ENCODE data around the gene OTUD7B. TPM values are rescaled to one million over a fixed set of nuclear protein-coding genes. Genes with fewer than 3 reads are reported as not detected.

OTUD7B gene
- total RNA-seq, 1 experiment from 2014 or later = 23.5 TPM

DNA sequence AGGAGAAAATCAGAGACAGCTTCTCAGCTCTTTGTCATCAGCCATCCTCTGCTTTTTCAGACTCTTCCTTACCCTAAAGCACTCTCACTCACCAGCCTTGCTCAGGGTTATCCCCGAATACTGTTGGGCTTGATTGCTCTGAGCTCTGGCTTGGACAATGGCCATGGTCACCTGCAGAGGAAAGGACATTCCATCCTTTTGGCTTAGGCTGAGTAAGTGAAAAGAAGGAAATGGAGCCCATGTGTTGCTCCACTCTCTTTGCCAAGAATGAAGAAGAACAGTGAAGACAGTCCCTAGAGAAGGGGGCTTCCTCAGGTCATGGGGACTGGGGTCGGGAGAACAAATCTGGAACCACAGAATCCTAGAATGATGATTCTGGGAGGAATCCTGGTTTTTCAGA is 76.2 kb downstream of the OTUD7B start:
- Mint-ChIP-seq H3K4me3 (no peak overlapping the region), H3K4me1 (peaks cover 34 to 36% of the 10 kb centered on the region in 2 experiments), H3K27me3 (ENCODE audit: low read depth) (no peaks in the 10 kb centered on the region), H3K9me3 (no peaks in the 10 kb centered on the region), H3K27ac (no peak overlapping the region), H3K36me3 (ENCODE audit: insufficient read depth in 1 of 3, low read depth in 3 of 3) (no peaks in the 10 kb centered on the region; a peak in 2 of 7 replicates)
- WGBS (ENCODE audit: extremely low coverage, insufficient read length, low lambda C conversion rate) = no CpG with 5 or more reads among the region's 2 CpGs
- H3K4ac ChIP-seq (ENCODE audit: low read depth, low read length) = no peak overlapping the region
- H3K23ac ChIP-seq (ENCODE audit: insufficient read length, low read depth, low read length) = no peak overlapping the region
- peak overlapping the region; percentile 26 for H3K9ac ChIP-seq (ENCODE audit: extremely low read depth, insufficient read length, low read length)
- no peak overlapping the region for H3K27ac ChIP-seq (ENCODE audit: insufficient read length, low read depth, low read length)
- no peak overlapping the region for H2BK12ac ChIP-seq (ENCODE audit: insufficient read length, low read depth, low read length)
- no peak overlapping the region for H4K91ac ChIP-seq (ENCODE audit: insufficient read length, low read depth, low read length)
- H3K27me3 ChIP-seq (ENCODE audit: insufficient read depth, low read length) = no peaks in the 10 kb centered on the region
- H2BK5ac ChIP-seq (ENCODE audit: insufficient read length, low read length) = no peak overlapping the region
- no peak overlapping the region for H3K14ac ChIP-seq (ENCODE audit: insufficient read depth, low read length)
- no peaks in the 10 kb centered on the region for H4K20me1 ChIP-seq (ENCODE audit: control insufficient read depth, insufficient read depth, insufficient read length)
- no peak overlapping the region for H4K5ac ChIP-seq (ENCODE audit: insufficient read length, low read depth, low read length)
- no peak overlapping the region for H3T11ph ChIP-seq (ENCODE audit: low read length)
- TF ChIP-seq, protein P1, sequence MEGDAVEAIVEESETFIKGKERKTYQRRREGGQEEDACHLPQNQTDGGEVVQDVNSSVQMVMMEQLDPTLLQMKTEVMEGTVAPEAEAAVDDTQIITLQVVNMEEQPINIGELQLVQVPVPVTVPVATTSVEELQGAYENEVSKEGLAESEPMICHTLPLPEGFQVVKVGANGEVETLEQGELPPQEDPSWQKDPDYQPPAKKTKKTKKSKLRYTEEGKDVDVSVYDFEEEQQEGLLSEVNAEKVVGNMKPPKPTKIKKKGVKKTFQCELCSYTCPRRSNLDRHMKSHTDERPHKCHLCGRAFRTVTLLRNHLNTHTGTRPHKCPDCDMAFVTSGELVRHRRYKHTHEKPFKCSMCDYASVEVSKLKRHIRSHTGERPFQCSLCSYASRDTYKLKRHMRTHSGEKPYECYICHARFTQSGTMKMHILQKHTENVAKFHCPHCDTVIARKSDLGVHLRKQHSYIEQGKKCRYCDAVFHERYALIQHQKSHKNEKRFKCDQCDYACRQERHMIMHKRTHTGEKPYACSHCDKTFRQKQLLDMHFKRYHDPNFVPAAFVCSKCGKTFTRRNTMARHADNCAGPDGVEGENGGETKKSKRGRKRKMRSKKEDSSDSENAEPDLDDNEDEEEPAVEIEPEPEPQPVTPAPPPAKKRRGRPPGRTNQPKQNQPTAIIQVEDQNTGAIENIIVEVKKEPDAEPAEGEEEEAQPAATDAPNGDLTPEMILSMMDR (conservative IDR thresholded peaks at IDR 0.05) = no peak
- H3K9me3 ChIP-seq (ENCODE audit: control insufficient read depth, low read depth, low read length) = no peaks in the 10 kb centered on the region
- no peak overlapping the region for H2AK5ac ChIP-seq (ENCODE audit: insufficient read length, low read length)
- no peak overlapping the region for H4K8ac ChIP-seq (replicated peaks; ENCODE audit: insufficient read length, low read depth, low read length)
- H3K79me2 ChIP-seq (ENCODE audit: insufficient read depth, low read length) = no peaks in the 10 kb centered on the region
- no peak overlapping the region for H3K18ac ChIP-seq (ENCODE audit: insufficient read length, low read depth, low read length)
- DNase-seq = no peak
- no peak overlapping the region for H3K4me2 ChIP-seq (ENCODE audit: insufficient read depth, insufficient read length, low read length)
- H2BK15ac ChIP-seq (ENCODE audit: low read depth, low read length) = no peak overlapping the region
- no peak overlapping the region for H2BK20ac ChIP-seq (ENCODE audit: low read depth, low read length, poor library complexity, severe bottlenecking)
- H3K4me1 ChIP-seq (ENCODE audit: insufficient read depth, low read length) = peaks cover 12% of the 10 kb centered on the region; the same call in 1 of the 2 replicates
- H2AFZ ChIP-seq (ENCODE audit: low read length) = no peak overlapping the region
- peaks cover 14% of the 10 kb centered on the region for H3K23me2 ChIP-seq (ENCODE audit: insufficient read length, low read depth, low read length, poor library complexity, severe bottlenecking)
- H3K56ac ChIP-seq (ENCODE audit: insufficient read length, low read depth, low read length) = no peak overlapping the region
- no peak overlapping the region for H2BK120ac ChIP-seq (ENCODE audit: low read depth, low read length, poor library complexity, severe bottlenecking)
- no peaks in the 10 kb centered on the region for H3K79me1 ChIP-seq (ENCODE audit: insufficient read depth, low read depth, low read length, poor library complexity, severe bottlenecking)
